IPS-11a (cell line): ENCODE results near the gene RAI14.
"Not testable (repeated sequence)": the region's sequence is repeated elsewhere in the genome, so short reads cannot be mapped to it uniquely, and the experiment has no call there.

Source experiments
- H3K4me3 ChIP-seq: one replicate; pipeline ENCODE4 v1.5.1; 2013; ENCODE audit warnings: low read depth, low read length, control low read depth

Gene RAI14

GRCh38 chr5:34811706-34812105 is 155.6 kb downstream of the RAI14 start:
- H3K4me3 ChIP-seq = no peak overlapping the region

GRCh38 chr5:34813509-34813908 is 157.4 kb downstream of the RAI14 start:
- H3K4me3 ChIP-seq = no peak overlapping the region

GRCh38 chr5:34817558-34818351 is 161.6 kb downstream of the RAI14 start:
- no peak overlapping the region for H3K4me3 ChIP-seq

- H3K4me3 ChIP-seq = no peak overlapping the region
Observed at GRCh38 chr5:34818717-34819116, 162.6 kb downstream of the RAI14 start.

- H3K4me3 ChIP-seq = no peak overlapping the region
Observed at GRCh38 chr5:34820593-34820992, 164.5 kb downstream of the RAI14 start.

GRCh38 chr5:34822956-34823715 is 167.0 kb downstream of the RAI14 start:
- no peak overlapping the region for H3K4me3 ChIP-seq

GRCh38 chr5:34826347-34826746 is 170.2 kb downstream of the RAI14 start:
- H3K4me3 ChIP-seq = no peak overlapping the region

GRCh38 chr5:34827588-34828506 is 171.7 kb downstream of the RAI14 start:
- no peak overlapping the region for H3K4me3 ChIP-seq

GRCh38 chr5:34830827-34831226 is 174.7 kb downstream of the RAI14 start:
- not testable (repeated sequence) for H3K4me3 ChIP-seq

- no peak overlapping the region for H3K4me3 ChIP-seq
Observed at GRCh38 chr5:34831303-34831702, 175.2 kb downstream of the RAI14 start.

- H3K4me3 ChIP-seq = no peak overlapping the region
Observed at GRCh38 chr5:34832568-34832967, 176.4 kb downstream of the RAI14 start.

- no peak overlapping the region for H3K4me3 ChIP-seq
Observed at GRCh38 chr5:34833090-34833489, 177.0 kb downstream of the RAI14 start.

GRCh38 chr5:34833976-34834793 is 178.1 kb downstream of the RAI14 start:
- no peak overlapping the region for H3K4me3 ChIP-seq

GRCh38 chr5:34834794-34835089 is 178.6 kb downstream of the RAI14 start:
- H3K4me3 ChIP-seq = no peak overlapping the region

GRCh38 chr5:34835664-34836063 is 179.5 kb downstream of the RAI14 start:
- H3K4me3 ChIP-seq = no peak overlapping the region

GRCh38 chr5:34838785-34839714 is 182.9 kb downstream of the RAI14 start, which contains the start of gene TTC23L:
Gene TTC23L (plus strand): TSS chr5:34839164. CDS start chr5:34840672, 1,508 bp downstream.
- peak within 1 kb of the TSS; percentile 70 for H3K4me3 ChIP-seq

GRCh38 chr5:34841816-34842215 is 185.7 kb downstream of the RAI14 start:
- H3K4me3 ChIP-seq = no peak overlapping the region

GRCh38 chr5:34842554-34842953 is 186.4 kb downstream of the RAI14 start:
- no peak overlapping the region for H3K4me3 ChIP-seq

- H3K4me3 ChIP-seq = no peak overlapping the region
Observed at GRCh38 chr5:34843497-34843896, 187.4 kb downstream of the RAI14 start.
